ENCODE measurements around the gene PTGES2. TPM values are rescaled to one million over a fixed set of nuclear protein-coding genes. Genes with fewer than 3 reads are reported as not detected.

Gene PTGES2
- total and polyA plus RNA-seq, 2 of the 13 experiments (the other 11 are each of a cell fraction or from before 2014, with no cell fraction given), result 63.7 to 79.8 TPM

- no peak for TF ChIP-seq CEBPZ (IDR thresholded peaks at IDR 0.05; ENCODE audit: low read length)
- TF ChIP-seq HOMEZ (CRISPR knock-in tag; IDR thresholded peaks at IDR 0.05; ENCODE audit: low read depth), result no peak
- TF ChIP-seq NRL (CRISPR knock-in tag; IDR thresholded peaks at IDR 0.05; ENCODE audit: borderline replicate concordance), result no peak
- no peak for TF ChIP-seq ZNF383 (CRISPR knock-in tag; IDR thresholded peaks at IDR 0.05; ENCODE audit: borderline replicate concordance)
- no peak for TF ChIP-seq ZNF761 (CRISPR knock-in tag; conservative IDR thresholded peaks at IDR 0.05)
- TF ChIP-seq TEAD2 (CRISPR knock-in tag; IDR thresholded peaks at IDR 0.05), result no peak
- no peak for TF ChIP-seq PATZ1 (CRISPR knock-in tag; IDR thresholded peaks at IDR 0.05)
- no peak for TF ChIP-seq WIZ (CRISPR knock-in tag; IDR thresholded peaks at IDR 0.05)
- TF ChIP-seq ZFP36L1 (CRISPR knock-in tag; IDR thresholded peaks at IDR 0.05), result no peak
- TF ChIP-seq FOXA3 (CRISPR knock-in tag; IDR thresholded peaks at IDR 0.05), result no peak
- TF ChIP-seq MIER3 (CRISPR knock-in tag; IDR thresholded peaks at IDR 0.05; ENCODE audit: borderline replicate concordance), result no peak
- TF ChIP-seq GTF2F1 (IDR thresholded peaks at IDR 0.05; ENCODE audit: low read length), result no peak
- no peak for TF ChIP-seq ZSCAN30 (CRISPR knock-in tag; IDR thresholded peaks at IDR 0.05)
- TF ChIP-seq IKZF5 (CRISPR knock-in tag; IDR thresholded peaks at IDR 0.05), result no peak
- TF ChIP-seq ATF7-NPFF (CRISPR knock-in tag; IDR thresholded peaks at IDR 0.05; ENCODE audit: low read depth), result no peak
Observed at GRCh38 chr9:128142596-128142995, 15.1 kb upstream of the PTGES2 start (continued).
